Colonic mucosa (tissue), 4 donors: Measurements from ENCODE around the gene CDKAL1. TPM values are rescaled to one million over a fixed set of nuclear protein-coding genes. Genes with fewer than 3 reads are reported as not detected.

ENCODE experiments used
- DNase-seq: peaks from one replicate; pipeline ENCODE4 v3.0.0-alpha.2; 2020
- H3K27ac ChIP-seq: fragments of 200-600 bp; one replicate; pipeline ENCODE4 v1.8.0; 2021
- H3K27me3 ChIP-seq: fragments of 200-600 bp; one replicate; pipeline ENCODE4 v1.8.0; 2021
- H3K36me3 ChIP-seq: fragments of 200-600 bp; one replicate; pipeline ENCODE4 v1.8.0; 2021
- H3K4me1 ChIP-seq: fragments of 200-600 bp; one replicate; pipeline ENCODE4 v1.8.0; 2021; ENCODE audit warnings: mild to moderate bottlenecking
- H3K4me3 ChIP-seq: fragments of 200-600 bp; one replicate; pipeline ENCODE4 v1.8.0; 2021
- H3K9ac ChIP-seq, 2 donors: one replicate each; pipeline ENCODE4 v1.7.0; 2013; ENCODE audit warnings: control low read depth in 2 of 2, low read depth in 2 of 2, low read length in 2 of 2
- H3K9me3 ChIP-seq: fragments of 200-600 bp; one replicate; pipeline ENCODE4 v1.8.0; 2021
- CTCF ChIP-seq: fragments of 200-600 bp; IDR thresholded peaks from one replicate; pipeline ENCODE4 v1.8.0; 2022; ENCODE audit warnings: antibody characterized with exemption, mild to moderate bottlenecking
- intact Hi-C: fragments of 100-400 bp; cut with DNase I; formaldehyde crosslinking; loops from one replicate; pipeline ENCODE4 v1.14.1; 2022
- total RNA-seq, 2 donors: library from RNA; stranded (reverse); fragmentation: NEBNext Ultra II Directional in 1 of 2; extraction: Animal tissue kit (Norgen Biotek cat#: 25700) in 1 of 2; gene quantifications; one replicate each; pipeline ENCODE4 v1.2.1, GENCODE V29; 2021
- donor health status: healthy.
- donor health status: DM: no; HTN: no; CAD: no.
- donor health status: DM: no; HTN: no; CAD: no.

Gene CDKAL1
- total RNA-seq, 2 donors from 2014 or later = 13.8 to 14.2 TPM

GRCh38 chr6:20703049-20703448, 168.8 kb downstream of the CDKAL1 start:
- no peak for DNase-seq
- Histone ChIP-seq H3K9me3 (no peaks in the 10 kb centered on the region), H3K9ac (no peak overlapping the region), H3K36me3 (no peaks in the 10 kb centered on the region), H3K4me1 (peaks cover 10% of the 10 kb centered on the region), H3K4me3 (no peak overlapping the region), H3K27me3 (no peaks in the 10 kb centered on the region), H3K27ac (no peak overlapping the region)
- TF ChIP-seq CTCF = no peak
- intact Hi-C loops = loop anchor here (10.0 kb wide), 1 partner anchor 128 kb away; no protein-coding TSS in a partner anchor

GRCh38 chr6:20704325-20705025, 170.2 kb downstream of the CDKAL1 start:
- TF ChIP-seq CTCF = no peak
- Histone ChIP-seq H3K36me3 (no peaks in the 10 kb centered on the region), H3K27me3 (no peaks in the 10 kb centered on the region), H3K9ac (no peak overlapping the region), H3K4me1 (peaks cover 10% of the 10 kb centered on the region), H3K27ac (no peak overlapping the region), H3K4me3 (no peak overlapping the region), H3K9me3 (no peaks in the 10 kb centered on the region)
- no peak for DNase-seq
- intact Hi-C loops = loop anchor here (10.0 kb wide), 1 partner anchor 130 kb away; no protein-coding TSS in a partner anchor

GRCh38 chr6:20705741-20706140, 171.5 kb downstream of the CDKAL1 start:
- no peak overlapping the region for H3K4me3 ChIP-seq
- no peak for TF ChIP-seq CTCF
- no peaks in the 10 kb centered on the region for H3K9me3 ChIP-seq
- no peaks in the 10 kb centered on the region for H3K36me3 ChIP-seq
- H3K27me3 ChIP-seq = no peaks in the 10 kb centered on the region
- intact Hi-C loops = loop anchor here (10.0 kb wide), 1 partner anchor 131 kb away; no protein-coding TSS in a partner anchor
- no peak overlapping the region for H3K27ac ChIP-seq
- no peak for DNase-seq
- no peak overlapping the region for H3K9ac ChIP-seq
- peaks cover 10% of the 10 kb centered on the region for H3K4me1 ChIP-seq

GRCh38 chr6:20706238-20706938, 172.1 kb downstream of the CDKAL1 start:
- no peak for DNase-seq
- no peaks in the 10 kb centered on the region for H3K36me3 ChIP-seq
- H3K9me3 ChIP-seq = no peaks in the 10 kb centered on the region
- TF ChIP-seq CTCF = no peak
- H3K4me1 ChIP-seq = peaks cover 10% of the 10 kb centered on the region
- H3K4me3 ChIP-seq = no peak overlapping the region
- H3K27ac ChIP-seq = no peak overlapping the region
- H3K27me3 ChIP-seq = no peaks in the 10 kb centered on the region
- intact Hi-C loops = loop anchor here (10.0 kb wide), 1 partner anchor 132 kb away; no protein-coding TSS in a partner anchor
- H3K9ac ChIP-seq = no peak overlapping the region

GRCh38 chr6:20706939-20707485, 172.8 kb downstream of the CDKAL1 start:
- Histone ChIP-seq H3K27me3 (no peaks in the 10 kb centered on the region), H3K36me3 (no peaks in the 10 kb centered on the region), H3K4me1 (peaks cover 10% of the 10 kb centered on the region), H3K4me3 (no peak overlapping the region), H3K9me3 (no peaks in the 10 kb centered on the region), H3K27ac (no peak overlapping the region), H3K9ac (no peak overlapping the region)
- intact Hi-C loops = loop anchor here (10.0 kb wide), 1 partner anchor 132 kb away; no protein-coding TSS in a partner anchor
- DNase-seq = no peak
- no peak for TF ChIP-seq CTCF
